Measurements from ENCODE around the gene ZNF223.

ZNF223 gene

DNA sequence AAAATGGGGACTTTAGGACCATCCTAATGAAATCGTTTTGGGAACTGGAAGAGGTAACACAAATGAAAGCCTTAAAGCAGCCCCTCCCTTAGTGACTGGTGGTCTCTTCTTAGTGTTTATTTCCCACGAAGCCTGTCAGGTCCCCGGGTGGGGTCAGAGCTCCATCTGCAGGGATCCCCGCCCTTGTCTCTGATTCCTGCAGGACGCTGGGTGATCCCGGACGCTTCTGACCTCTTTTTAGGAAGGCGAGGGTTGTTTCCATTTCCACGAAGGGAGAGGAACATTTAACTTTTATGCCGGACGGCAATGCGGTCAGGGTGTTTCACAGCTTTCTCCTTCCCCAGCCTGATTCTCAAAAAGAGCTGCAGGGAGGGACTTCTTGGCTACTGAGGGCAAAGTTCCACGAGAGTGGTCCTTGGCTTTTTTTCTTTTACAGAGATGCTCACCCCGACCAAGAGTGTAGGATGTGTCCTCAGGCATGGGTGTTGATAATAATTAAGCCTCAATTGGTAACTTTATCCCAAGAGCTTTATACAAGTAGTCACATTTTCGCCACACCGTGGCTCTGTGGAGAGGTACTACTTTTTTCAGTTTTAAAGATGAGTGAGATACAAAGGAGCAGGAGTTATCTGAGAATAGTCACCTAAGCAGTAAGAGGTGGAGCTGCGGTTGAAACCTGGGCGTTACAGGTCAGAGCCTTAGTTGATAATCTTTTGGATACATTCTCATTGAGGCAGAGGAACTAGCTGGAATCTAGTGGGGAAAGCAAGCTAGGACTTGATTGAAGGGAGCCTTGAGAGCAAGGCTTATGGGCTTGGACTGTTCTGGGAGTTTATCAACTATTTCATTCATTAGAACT is 20.9 kb downstream of the ZNF223 start:
- DNase-seq: no peak

DNA sequence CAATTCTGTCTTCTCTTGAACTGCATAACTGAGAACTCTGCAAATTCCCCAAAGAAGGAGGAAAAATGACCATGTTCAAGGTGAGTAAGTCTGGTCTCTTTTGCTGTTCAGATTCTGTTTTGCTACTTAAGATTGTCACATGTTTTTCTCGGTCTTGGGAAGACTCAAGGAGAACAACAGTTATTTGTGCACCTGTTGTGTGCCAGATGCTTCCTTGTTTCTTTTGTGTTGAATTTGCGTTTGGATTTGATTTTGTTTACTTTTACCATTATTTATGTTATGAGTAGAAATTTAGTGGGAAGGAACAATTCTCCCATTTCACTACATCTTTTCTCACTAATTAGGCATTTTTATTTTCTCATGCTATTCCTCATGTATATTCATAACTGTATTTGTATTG is 24.5 kb downstream of the ZNF223 start:
- DNase-seq: no peak

DNA sequence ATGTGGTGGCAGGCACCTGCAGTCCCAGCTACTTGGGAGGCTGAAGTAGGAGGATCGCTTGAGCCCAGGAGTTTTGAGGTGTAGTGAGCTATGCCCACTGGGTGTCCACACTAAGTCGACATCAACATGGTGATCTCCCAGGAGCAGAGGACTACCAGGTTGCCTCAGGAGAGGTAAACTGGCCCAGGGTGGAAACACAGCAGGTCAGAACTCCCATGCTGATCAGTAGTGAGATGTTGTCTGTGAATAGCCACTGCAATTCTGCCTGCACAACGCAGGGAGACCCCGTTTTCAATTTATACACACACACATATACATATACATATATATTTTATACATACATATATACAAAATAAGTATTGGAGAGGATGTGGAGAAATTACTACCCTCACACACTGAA is 40.3 kb downstream of the ZNF223 start:
- DNase-seq: no peak

DNA sequence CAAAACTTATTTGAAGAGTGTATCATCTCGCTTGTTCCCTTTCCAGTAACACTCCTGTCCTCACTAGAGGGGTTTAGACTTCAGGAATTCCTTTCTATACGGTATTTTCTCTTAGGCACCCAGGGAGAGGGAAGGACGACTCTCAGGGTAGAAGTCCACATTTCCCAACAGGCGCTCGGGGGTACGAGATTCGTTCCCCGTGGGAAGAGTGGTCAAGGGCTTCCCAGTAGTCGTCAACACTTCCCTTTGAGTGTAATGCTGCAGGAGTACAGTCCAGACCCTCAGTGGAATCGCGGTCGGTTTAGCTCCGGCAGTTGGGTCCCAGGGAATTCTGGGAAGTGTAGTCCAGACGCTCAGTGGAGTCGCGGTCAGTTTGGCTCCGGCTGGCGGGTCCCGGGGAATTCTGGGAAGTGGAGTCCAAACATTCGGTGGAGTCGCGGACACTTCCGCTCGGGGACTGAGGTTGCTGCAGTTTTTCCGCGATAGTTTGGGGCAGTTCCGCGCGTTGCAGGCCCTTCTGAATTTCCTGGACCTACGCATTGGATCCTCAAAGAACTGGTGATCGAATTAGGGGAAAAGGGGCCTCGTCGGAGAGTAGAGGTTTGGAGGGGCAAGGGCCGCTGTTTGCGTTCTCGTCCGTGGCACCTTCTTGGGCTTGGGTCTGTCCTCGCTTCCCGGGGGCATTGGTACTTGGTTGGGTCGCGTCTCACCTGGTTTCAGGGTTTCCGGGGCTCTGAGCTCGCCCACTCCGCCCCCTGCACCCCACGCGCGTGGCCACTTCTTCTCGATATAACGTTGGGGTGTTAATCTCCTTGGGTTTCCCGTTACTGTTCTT is 42.3 kb downstream of the ZNF223 start, which contains the start of gene ZNF224:
Gene ZNF224, plus strand, starts transcription at position 431 of the 835 bp plus-strand sequence. CDS start 3,513 bp downstream, outside the sequence.
- peak; percentile 90 for DNase-seq

DNA sequence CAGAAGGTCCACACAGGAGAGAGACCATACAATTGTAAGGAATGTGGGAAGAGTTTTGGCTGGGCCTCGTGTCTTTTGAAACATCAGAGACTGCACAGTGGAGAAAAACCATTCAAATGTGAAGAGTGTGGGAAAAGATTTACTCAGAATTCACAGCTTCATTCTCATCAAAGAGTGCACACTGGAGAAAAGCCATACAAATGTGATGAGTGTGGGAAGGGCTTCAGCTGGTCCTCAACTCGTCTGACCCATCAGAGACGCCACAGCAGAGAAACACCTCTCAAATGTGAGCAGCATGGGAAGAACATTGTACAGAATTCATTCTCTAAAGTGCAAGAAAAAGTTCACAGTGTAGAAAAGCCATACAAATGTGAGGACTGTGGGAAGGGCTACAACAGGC is 55.9 kb downstream of the ZNF223 start:
- no peak for DNase-seq

DNA sequence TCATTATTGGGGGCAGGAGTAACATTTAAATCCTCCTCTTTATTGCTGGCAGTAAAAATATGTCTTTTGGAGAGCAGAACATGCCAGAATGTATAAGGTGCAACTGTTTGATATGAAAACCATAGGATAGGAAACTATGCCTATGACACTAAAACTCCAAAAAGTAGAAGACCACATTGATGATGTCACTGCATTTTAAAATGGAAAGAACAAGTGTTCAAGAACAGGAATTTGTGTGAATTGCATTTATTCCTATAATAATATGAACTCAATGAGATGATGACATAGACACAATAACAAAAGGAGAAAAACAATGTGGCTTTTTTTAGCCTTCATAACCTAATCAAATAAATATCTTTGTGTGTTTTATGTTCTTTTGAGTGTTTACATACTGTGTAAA is 57.6 kb downstream of the ZNF223 start:
- DNase-seq: no peak

DNA sequence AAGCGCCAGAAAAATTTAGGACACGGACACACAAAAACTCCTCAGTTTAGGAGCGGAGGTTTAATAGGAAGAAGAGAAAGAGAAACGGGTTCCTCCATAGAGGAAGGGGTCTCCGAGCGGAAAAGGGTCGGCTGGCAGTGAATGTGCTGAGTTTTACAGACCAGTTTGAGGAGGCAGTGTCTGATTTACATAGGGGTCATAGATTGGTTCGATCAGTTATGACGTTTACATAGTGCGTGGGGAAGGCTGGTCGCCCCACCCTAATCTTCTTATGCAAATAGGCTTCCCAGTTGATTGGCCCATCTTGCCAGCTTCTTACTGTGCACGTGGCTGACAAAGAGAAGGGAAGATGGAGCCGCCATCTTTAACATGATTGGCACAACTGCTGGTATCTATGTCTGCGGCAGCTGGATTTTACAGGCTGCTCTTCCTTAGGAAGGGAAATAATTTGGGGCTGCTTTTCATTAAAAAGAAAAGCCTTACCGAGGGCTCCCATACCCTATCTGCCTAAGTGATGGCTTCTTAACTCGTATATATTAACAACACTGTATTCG is 60.2 kb downstream of the ZNF223 start:
- DNase-seq: no peak

DNA sequence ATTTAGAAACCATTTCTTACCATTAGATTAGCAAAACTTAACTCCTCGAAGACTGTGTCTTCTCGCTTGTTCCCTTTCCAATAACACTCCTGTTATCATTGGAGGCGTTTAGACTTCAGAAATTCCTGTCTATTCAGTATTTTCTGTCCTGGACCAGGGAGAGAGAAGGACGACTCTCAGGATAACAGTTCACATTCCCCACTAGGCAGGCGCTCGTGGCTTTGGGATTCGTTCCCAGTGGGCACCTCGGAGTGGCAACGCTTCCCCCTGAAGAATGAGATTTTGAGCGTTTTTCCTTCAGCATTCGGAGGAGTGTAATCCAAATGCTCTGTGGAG is 60.9 kb downstream of the ZNF223 start:
- no peak for DNase-seq

DNA sequence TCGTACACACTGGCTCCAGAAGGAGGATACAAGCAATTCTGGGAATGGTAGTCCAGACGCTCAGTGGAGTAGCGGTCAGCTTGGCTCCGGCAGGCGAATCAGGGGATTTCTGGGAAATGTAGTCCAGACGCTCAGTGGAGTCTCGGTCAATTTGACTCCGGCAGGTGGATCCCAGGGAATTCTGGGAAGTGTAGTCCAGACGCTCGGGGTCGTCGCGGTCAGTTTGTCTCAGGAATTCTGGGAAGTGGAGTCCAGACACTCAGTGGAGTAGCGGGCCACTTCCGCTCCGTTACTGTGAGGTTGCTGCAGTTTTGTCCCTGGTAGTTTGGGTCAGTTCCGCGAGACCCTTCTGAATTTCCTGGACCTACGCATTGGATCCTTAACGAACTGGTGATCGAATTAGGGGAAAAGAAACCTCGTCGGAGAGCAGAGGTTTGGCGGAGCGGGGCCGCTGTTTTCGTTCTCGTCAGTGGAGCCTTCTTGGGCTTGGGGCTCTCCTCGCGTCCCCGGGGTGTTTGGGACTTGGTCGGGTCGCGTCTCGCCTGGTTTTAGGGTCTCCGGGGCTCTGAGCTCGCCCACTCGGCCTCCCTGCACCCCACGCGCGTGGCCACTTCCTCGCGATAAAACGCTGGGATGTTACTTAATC is 61.4 kb downstream of the ZNF223 start, which contains the start of gene ZNF225:
Gene ZNF225, plus strand, starts transcription at position 262 of the 646 bp plus-strand sequence. CDS start 2,429 bp downstream, outside the sequence.
- peak; percentile 94 for DNase-seq

DNA sequence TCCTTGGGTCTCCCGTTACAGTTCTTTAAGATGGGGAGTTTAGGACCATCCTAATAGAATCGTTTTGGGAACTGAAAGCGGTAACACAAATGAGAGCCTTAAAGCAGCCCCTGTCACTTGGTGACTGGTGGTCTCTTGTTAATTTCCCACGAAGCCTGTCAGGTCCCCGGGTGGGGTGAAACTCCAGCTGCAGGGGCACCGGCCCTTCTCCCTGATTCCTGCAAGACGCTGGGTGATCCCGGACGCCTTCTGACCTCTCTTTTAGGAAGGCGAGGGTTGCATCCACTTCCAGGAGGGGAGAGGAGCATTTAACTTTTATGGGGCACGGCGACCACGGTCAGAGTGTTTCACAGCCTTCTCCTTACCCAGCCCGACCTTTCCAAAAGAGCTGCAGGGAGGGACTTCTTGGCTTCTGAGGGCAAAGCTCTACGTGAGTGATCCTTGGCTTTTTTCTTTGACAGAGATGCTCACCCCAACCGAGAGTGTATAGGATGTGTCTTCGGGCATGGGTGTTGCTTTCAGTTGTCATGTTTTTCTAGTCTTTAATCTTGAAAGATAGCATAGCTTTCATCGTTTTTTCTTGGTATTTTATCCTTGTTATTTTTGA is 62.1 kb downstream of the ZNF223 start:
- DNase-seq: no peak

Data from NCI-H345 (cell line).